HG03135 (cell line): Measurements from ENCODE around the gene FAM124A.

Experiments
- ATAC-seq: cut with Tn5 transposase; IDR thresholded peaks from one replicate; pipeline ENCODE4 v1.9.1; 2021; ENCODE audit warnings: mild to moderate bottlenecking, moderate library complexity; ENCODE audit not compliant: unreplicated experiment

FAM124A gene

DNA sequence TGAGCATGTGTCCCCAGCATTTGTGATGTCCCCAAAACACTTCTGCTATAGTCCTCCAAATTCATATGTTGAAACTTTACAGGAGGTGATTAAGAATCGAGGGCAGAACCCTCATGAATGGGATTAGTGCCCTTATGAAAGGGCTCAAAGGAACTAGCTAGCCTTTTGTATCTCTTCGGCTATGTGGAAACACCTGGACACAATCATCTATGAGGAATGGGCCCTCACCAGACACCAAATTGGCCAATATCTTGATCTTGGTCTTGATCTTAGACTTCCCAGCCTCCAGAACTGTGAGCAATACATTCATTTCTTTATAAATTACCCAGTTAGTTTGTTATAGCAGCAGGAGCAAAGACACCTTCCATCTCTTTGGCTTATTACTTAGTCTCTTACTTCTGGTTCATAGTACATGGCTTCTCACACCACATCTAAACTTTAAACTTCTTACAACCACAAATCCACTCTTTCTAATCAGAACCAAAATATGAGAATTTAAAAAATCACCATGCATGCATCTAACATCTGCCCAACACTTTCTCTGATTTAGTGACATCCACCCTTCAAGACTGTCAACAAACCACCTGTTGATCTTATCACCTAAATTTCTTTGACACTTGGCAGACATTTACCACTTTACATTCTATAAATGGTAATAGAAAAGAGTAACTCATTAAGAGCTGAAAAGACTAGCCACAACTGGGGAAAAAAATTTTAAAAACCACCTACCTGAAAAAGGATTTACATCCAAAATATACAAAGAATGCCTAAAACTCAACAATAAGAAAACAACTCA lies 110.6 kb downstream of the FAM124A start:
- no peak for ATAC-seq

DNA sequence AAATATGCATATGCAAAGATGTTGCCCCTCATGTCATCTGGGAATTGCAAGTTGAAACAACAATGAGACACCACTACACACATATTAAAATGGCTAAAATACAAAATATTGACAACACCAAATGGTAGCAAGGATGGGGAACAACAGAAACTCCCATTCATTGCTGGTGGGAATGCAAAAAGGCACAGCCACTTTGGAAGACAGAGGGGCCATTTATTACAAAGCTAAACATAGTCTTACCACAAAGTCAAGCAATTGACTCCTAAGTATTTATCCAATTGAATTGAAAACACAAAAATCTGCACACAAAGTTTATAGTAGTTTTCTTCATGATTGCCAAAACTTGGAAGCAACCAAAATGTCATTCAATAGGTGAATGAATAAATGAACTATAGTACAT lies 111.2 kb downstream of the FAM124A start:
- no peak for ATAC-seq

DNA sequence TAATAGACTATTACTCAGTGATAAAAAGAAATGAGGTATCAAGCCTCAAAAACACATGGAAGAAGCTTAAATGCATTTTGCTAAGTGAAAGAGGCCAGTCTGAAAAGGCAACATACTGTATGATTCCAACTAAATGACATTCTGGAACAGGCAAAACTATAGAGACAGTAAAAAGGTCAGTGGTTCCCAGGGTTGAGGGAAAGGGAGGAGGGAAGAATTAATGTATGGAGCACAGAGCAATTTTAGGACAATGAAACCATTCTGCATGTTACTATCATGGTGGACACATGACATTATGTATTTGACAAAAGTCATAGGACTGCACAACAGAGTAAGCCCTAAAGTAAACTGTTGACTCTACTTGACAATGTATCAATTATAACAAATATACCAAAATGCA lies 111.6 kb downstream of the FAM124A start:
- no peak for ATAC-seq
